RCC 7860 (cell line): Measurements from ENCODE around the gene NAT9.

Experiments
- DNase-seq: peaks from one replicate; pipeline ENCODE4 v3.0.0-alpha.2; 2015; ENCODE audit warnings: low spot score
- FAIRE-seq: peaks from 2 replicates; lab custom pipeline; 2012; peaks lifted over from hg19 to GRCh38; lab: Jason Lieb, UNC

NAT9 gene

DNA sequence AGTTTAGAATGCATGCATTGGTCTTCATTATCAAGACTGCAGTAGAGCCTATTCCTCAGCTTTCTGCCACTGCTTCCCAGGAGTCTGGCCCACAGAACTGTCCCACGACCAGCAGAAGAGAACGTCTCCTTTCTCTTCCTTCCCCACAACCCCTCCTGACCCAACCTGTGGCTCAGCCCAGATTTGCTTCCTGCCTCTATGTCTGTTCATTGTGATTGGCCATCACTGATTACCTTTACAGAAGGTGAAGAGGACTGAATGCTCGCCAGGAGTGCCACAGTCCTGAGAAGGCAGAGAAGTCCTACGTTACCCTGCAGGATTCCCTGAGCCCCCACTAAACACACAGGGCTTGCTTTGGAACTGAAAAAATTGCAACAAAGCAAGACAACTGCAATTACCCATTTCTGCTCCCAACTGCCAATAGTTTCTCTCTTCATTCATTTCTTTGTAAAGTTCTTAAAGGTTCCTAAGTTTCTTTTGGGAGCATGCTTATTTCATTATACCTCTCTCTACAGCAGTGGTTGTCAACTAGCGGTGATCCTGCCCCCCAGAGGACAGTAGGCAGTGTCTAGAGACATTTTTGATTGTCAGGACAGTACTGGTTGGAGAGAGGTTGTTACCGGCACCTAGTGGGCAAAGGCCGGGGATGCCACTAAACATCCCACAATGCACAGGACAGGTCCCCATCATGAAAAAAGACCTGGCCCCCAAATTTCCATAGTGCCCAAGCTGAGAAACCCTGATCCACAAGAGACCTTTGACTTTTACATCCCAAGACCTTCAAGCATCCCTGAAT is 4.5 kb upstream of the NAT9 start:
- FAIRE-seq: no peak
- DNase-seq: peak; percentile 54

DNA sequence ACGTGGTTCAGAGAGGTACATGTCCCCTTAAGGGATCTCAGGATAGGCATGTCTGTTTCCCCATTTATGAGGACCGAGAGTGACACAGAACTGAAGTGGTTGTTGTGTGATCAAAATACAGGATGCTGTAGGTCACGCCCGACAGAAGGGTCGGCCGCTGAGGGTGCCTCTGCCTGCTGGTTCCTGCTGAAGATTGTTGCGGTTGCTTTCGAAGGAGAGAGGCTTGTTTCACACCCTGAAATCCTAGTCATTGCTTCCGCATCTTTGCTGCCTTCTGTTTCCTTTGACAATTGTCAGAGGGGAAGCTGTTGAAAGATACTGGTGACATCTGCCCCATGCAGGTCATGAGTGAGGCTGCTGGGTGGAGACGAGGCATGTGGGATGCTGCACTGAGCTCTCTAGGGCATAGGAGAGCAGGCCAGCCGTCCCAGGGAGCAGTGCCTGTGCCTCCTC is 3.8 kb upstream of the NAT9 start:
- DNase-seq: no peak
- no peak for FAIRE-seq

DNA sequence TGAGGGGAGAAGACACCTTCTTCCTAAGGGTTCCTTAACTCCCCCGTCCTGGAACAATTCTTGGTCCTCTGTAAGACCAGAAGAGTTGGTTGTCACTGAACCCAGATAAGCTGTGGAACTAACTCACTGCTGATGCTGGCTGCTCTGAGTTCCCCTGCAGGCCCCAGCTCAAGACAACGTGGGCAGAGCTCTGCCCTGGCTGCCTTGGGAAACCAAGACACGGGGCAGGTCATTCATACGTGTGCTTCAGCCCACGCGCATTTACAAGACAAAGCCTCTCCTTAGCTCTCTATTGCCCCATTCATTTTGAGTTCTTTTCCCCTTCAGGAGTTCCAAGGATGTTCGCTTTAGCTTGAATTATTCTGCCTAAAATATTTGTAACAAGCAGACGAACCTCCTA is 3.4 kb upstream of the NAT9 start:
- DNase-seq: no peak
- FAIRE-seq: no peak

DNA sequence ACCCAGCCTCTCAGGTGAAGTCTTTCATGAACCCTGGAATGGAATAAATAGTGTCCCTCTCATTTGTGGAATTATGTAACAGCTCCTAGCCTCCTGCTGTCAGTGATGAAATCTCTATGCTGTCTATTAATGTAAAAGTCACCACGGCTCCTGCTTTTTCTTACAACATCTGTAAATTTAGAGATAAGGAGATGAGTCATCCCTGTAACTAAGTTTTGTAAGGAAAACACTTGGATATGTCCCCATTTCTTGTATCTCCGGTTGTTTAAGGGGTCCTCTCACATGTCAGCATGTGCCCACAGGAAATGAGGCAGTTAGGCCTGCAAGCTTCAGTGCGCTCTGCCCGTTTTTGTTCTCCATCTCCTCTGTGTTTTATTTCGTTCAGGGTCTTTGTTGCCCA is 2.8 kb upstream of the NAT9 start:
- DNase-seq (no peak), FAIRE-seq (no peak)

DNA sequence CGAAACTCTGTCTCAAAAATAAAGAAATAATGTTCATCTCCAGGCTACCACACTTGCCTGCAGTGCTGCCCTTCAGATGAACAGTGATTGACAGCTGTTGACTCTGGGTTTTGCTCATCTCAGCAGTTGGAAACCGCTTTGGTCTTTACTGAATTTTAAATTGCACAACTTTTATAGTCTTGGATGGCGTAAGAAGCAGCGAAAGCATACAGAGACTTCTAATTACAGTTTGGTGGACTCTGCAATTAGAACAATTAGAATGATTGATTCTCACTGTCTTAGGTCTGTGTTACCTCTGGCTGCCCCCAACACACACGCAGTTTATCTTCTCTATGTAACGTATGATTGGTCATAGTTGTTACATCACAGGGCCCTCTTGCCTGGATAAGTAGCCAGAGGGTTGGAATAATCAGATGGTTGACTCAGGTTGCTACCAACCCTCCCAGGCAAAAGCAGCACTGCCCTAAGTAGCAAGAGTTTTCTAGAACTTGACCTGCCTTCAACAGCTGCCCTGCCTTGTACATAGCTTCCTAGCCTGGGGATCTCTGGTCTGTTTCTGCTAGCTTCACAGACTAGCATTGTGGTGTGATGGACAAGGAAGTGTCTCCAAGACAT is 1.9 kb upstream of the NAT9 start:
- FAIRE-seq (no peak), DNase-seq (no peak)

DNA sequence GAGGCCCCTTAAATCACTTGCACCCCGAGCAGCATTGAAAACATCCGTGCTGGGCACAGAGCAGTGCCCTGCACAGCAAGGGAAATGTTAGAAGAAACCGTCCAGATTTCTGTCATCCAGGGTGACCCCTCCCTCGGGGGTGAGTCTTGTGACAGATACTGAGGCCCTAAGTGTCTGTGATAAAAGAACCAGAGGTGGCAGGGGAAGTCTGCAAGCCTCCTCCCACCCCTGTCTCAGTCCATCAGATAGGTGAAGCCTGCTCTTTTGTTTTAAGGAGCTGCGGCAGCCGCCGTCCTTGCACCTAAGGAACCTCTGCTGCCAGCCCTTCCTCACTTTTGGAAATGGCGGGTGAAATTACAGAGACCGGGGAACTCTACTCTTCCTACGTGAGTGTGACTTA is 845 bp upstream of the NAT9 start:
- DNase-seq: no peak
- FAIRE-seq: no peak

DNA sequence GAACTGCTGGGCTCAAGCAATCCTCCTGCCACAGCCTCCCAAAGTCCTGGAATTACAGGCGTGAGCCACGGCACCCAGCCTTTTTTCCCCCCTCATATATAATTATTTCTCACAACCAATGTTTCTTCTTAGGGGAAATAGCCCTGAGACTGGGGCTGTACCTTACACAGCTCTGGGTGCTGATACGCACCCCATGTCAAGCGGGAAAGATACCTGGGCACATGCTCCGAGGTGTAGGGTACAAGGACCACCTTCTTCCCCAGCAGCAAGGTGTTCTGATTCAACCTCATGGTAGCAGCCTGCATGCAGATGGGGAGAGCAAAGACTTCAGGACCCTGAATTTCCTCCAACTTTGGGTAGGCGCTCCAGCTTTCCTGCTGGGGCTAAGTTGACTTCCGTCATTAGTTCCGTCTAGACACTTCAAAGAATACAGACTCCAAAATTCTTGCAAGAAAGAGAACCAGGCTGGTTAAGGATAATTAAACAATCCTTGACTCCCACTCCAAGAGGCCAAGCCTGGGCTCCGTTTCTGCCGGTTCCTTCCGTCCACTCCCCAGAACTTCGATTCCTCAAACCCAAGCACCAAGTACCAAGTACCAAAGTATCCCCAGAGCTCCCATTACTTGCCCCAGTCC is 619 bp downstream of the NAT9 start:
- no peak for DNase-seq
- no peak for FAIRE-seq

DNA sequence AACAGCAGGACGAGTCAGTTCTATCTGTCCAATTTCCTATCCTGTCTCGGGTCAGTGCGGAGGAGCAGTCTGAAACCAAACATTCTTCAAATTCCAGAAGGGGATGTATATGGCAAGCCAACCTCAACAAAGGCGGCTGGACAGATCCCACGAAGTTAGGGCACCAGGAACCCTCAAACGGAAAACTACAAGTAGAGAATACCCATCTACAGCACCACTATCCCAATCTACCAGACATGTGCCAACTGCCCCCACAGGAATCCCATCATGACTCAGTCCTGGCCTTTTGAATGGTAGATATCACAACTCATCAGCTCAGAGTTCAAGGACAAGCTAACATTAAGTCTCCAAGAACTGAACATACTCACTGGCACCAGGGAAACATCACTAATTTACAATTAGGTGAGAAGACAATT is 2.3 kb downstream of the NAT9 start:
- peak; percentile 71 for DNase-seq
- FAIRE-seq: peak; percentile 54

DNA sequence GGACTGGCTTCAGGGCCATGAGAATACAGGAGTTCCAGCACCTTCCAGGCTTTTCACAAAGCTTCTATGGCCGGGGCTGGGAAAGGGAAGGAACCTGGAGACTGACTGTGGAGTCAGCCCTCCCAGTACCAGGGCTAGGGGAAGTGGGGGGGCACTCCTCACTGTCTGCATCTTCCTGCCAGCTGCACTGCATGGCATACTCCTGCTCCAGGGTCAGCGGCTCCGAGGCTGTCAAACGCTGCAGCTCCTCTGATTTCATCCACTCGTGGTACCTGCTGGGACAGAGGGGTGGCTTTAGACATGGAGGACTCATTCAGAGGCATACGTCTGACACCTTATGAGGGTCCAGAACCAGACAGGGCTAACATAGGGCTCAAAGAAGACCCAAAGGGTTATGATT is 2.7 kb downstream of the NAT9 start:
- no peak for DNase-seq
- no peak for FAIRE-seq

DNA sequence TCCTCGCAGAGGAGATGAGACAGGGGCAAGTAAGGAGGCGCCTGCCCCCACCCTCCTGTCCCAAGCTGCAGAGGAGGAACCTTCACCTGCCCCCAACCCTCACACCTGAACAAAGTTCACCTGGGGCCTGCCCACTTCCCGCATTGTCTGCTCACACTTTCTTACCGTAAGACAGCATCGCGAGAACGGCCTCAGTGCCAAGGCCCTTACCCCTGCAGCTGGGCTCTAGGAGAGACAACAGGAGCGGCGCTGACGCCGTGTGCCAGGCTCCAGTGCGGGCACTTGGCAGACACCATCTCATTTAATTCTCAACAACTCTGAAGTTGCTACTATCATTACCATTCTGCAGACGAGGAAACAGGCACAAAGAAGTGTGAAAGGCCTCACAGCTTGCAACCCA is 4.1 kb downstream of the NAT9 start:
- no peak for FAIRE-seq
- no peak for DNase-seq

DNA sequence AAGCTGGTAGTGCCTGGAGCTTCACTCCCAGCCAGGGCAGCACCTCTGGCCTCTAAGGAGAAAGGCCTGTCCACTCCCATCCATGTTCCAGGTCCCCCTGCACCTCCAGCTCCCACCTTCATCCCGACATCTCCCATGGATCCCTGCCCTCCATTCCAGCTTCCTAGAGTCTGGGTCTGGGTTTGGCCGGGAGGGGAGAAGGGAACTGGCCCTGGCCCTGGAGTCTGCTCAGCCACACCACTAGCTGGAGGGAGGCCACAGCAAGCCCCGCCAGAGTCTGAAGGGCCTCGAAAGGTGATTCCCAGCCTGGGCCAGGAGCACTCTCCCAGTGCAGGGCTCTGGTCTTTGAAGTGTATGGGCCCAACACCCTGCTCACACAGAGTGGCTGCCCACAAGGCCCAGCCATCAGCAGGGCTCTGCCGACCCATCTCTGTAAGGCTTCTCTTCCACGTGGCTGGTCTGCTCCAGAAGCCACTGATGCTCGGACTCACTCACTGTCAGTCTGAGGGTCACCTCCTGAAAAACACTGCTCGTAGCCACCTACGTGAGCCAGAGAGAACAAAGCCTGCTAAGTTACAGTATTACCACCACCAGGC is 4.7 kb downstream of the NAT9 start:
- FAIRE-seq (no peak), DNase-seq (no peak)

DNA sequence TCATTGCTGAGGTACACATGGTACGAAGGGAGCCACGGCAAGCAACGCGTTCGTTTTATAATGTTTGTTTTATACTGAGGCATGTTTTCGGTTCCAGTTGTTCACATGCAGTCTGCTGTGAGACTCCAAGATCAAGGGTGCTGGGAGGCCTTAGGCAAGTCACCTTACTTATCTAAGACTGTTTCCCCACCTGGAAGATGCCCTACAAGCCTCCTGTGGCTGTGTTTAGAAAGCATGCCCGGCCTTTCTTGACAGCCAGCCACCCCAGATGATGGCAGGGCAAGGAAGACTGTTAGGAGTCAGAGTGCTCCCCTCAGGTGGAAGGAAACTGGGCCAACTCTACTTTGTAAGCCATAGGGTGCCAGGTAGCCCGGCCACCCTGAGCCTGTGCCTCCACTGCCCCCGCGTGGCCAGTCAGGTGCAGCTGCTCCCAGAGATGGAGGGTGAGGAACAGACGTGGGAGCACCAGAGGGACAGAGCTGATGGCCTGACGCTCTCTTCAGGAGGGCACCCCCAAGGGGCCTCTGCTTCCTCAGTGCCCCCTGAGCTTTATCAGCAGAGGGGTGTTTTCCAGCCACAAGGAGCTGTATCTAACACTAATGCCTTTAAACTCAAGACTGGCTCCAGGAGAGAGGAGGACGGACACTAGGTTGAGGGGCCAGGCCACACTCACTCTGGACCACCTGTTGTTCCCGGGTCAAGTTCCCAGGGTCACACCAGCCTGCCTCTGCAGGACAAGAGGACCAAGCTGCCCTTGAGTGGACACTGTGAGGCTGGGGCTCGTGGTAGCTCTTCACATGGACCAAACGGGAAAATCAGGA is 5.4 kb downstream of the NAT9 start:
- peak; percentile 30 for DNase-seq

DNA sequence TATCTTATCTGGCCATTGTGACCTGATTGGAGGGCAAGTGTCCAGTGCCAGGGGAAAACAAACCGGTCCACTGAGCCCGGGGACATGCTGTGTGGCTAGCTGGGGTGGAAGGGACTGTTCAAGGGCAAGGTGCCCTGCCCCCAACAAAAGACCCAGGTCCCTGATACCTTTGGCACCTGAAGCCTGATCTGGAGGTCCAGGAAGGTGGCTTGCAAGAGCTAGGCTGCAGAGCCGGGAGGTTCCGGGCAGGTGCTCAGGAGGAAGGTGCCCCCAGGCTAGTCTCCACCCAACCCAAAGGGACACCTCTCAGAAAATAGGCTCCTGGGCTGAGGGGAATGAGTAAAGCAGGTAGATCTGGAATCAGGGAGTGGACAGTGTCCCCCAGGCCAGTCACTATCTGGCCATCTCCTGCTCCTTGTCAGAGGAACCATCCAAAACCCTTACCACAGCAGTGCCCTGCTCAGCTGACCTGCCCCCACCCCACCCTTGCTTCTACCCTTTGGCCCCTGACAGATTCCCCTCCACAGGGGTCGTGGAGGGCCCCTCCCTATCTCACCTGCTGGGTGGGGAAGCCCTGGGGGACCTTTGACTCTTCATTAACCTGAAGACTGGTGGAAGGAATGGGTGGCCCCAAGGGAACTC is 6.2 kb downstream of the NAT9 start:
- FAIRE-seq: no peak
- DNase-seq: no peak

More for the DNA sequence above, 5.4 kb downstream of the NAT9 start:
- no peak for FAIRE-seq

DNA sequence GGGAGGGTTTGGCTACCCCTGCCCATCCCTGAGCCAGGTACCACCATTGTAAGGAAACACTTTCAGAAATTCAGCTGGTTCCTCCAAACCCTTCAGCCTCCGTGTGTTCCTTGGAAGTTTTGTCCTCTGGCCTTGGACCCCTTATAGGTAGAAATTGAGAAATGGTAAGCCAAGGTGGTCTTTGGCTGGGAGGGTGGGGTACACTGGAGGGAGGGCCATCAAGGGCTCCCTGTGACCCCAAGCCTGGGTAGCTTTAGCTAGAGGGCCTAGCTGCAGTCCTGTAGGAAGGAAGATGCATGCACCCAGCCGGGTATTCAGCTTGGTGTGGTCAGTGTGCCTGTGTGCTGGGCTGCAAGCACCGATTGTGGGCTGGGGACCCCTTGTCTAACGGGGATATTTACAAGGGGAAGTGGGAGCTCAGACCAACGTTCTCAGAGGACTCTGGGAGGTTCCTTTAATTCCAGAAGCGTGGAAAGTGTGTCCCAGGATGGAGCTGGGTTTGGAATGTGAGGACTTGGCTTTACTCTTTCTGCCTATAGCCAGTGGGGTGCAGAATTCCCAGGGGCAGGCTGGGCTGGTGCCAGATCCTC is 6.8 kb downstream of the NAT9 start:
- DNase-seq (no peak), FAIRE-seq (no peak)

DNA sequence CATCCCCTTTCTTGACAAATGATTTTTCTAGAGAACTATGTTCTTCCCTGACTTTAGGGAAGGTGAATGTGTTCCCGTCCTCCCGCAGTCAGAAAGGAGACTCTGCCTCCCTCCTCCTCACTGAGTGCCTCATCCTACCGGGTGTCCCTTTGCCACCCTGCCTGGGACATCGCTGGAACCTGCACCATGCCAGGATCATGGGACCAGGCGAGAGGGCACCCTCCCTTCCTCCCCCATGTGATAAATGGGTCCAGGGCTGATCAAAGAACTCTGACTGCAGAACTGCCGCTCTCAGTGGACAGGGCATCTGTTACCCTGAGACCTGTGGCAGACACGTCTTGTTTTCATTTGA is 7.4 kb downstream of the NAT9 start:
- no peak for FAIRE-seq
- no peak for DNase-seq

DNA sequence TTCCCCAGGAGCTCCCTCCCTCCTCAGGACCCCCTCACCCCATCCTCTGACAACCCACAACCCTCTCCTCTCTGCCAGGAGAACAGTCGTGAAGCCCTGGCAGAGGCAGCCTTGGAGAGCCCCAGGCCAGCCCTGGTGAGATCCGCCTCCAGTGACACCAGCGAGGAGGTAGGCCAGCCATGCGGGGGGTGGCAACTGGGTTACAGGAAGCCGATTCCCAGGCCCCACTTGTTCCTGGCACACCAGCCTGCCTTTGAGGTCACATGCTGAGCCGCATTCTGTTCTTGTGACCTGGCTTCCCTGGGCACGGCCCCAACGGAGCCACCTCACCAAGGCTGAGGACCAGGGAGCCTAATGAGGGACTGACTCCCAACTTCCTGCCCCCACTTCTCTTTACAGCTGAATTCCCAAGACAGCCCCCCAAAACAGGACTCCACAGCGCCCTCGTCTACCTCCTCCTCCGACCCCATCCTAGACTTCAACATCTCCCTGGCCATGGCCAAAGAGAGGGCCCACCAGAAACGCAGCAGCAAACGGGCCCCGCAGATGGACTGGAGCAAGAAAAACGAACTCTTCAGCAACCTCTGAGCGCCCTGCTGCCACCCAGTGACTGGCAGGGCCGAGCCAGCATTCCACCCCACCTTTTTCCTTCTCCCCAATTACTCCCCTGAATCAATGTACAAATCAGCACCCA is 7.9 kb downstream of the NAT9 start:
- DNase-seq: peak; percentile 88

DNA sequence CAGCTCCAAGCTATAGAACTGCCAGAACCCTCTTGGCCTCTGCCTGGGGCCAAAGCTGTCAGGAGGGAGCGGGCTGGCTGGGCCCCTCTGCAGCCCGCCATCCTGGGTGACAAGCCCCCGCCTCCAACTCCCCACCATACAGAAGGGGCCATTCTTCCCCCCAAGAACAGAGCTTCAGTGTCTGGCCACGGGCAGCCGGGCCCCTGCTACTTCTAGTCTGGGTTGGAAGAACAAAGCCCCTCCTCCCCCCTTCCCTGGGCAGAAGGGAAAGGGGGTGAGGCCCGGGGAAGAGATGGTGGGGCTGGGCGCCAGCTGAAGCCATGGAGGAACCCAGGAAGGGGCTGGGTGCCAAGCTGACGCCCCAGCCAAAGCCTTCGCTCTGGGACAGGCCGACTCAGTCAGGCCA is 9.0 kb downstream of the NAT9 start:
- FAIRE-seq (no peak), DNase-seq (no peak)

More for the DNA sequence above, 7.9 kb downstream of the NAT9 start:
- FAIRE-seq: peak; percentile 76

DNA sequence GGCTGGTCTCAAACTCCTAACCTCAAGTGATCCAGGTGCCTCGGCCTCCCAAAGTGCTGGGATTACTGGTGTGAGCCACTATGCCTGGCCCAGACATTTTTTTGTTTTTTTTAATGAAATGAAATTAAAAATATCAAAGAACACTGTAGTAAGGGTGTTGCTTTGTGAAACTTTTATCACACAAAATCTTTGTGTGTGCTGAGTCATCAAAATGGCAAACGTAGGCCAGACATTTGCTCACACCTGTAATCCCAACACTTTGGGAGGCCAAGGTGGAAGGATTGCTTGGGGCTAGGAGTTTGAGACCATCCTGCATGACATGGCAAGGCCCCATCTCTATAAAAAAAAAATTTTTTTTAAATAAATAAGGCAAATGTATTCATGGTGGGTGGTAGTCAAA is 9.7 kb downstream of the NAT9 start:
- DNase-seq: no peak
- FAIRE-seq: no peak

DNA sequence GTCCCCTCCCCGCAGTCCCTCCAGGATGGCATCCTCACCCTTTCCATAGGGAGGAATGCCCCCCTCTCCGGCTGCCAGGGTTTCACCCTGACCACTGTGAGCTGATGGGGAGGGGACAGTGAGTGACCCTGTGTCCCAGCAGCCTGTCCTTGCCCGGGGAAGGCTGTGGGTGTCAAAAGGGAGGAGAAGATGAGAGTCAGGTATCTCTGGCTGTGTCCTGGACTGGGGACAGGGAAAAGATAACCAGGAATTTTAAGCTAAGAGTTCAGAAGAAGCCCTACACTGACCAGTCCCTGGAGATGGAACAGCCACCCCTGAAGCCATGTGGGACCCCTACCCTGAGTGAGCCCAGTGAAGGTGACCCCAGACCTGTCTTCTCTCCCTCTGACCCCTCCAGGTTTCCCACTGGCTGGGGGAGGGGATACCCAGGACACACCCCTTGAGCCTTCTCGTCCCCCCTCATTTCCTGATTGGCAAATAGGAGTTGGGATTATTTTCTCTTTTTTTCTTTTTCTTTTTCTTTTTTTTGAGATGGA is 11.3 kb downstream of the NAT9 start:
- no peak for FAIRE-seq

More for the DNA sequence above, 11.3 kb downstream of the NAT9 start:
- DNase-seq: no peak
